Activated CD4-positive, alpha-beta T cell treated with anti-CD3 and anti-CD28 coated beads, Interleukin-2, amount 10 ng/mL, durations not matched to agents 7 days and 5 days (primary cell): Measurements from ENCODE around the gene TAF4. TPM values are rescaled to one million over a fixed set of nuclear protein-coding genes. Genes with fewer than 3 reads are reported as not detected.

Experiments used
- CTCF ChIA-PET: fragments of 350-600 bp; sonication (Branson Sonifier 250); formaldehyde crosslinking; loops from one replicate; lab custom pipeline; 2021; ENCODE audit warnings: antibody characterized with exemption; lab: Charles Lee
- POLR2A ChIA-PET: fragments of 350-600 bp; sonication (Branson Sonifier 250); formaldehyde crosslinking; loops from one replicate; lab custom pipeline; 2021; ENCODE audit warnings: antibody characterized with exemption; lab: Charles Lee
- DNase-seq: peaks from one replicate; pipeline ENCODE4 v3.0.0-alpha.2; 2020
- H3K27ac Mint-ChIP-seq: one replicate; pipeline ENCODE4 v1.8.0; 2021; ENCODE audit warnings: mild to moderate bottlenecking, moderate library complexity, mixed read lengths
- H3K27me3 Mint-ChIP-seq: one replicate; pipeline ENCODE4 v1.8.0; 2021; ENCODE audit warnings: mixed read lengths
- H3K36me3 Mint-ChIP-seq: one replicate; pipeline ENCODE4 v1.8.0; 2021; ENCODE audit warnings: low read depth, mixed read lengths
- H3K4me1 Mint-ChIP-seq: one replicate; pipeline ENCODE4 v1.8.0; 2021; ENCODE audit warnings: mixed read lengths
- H3K4me3 Mint-ChIP-seq: one replicate; pipeline ENCODE4 v1.8.0; 2021; ENCODE audit warnings: mild to moderate bottlenecking, moderate library complexity, mixed read lengths
- H3K9me3 Mint-ChIP-seq: one replicate; pipeline ENCODE4 v1.8.0; 2021; ENCODE audit warnings: mixed read lengths
- total RNA-seq, 2 experiments: library from RNA; stranded (reverse); gene quantifications; one replicate each; pipeline ENCODE4 v1.2.3, GENCODE V29; 2021

Gene TAF4
- total RNA-seq, 2 experiments from 2014 or later = 24.2 to 32.0 TPM

DNA sequence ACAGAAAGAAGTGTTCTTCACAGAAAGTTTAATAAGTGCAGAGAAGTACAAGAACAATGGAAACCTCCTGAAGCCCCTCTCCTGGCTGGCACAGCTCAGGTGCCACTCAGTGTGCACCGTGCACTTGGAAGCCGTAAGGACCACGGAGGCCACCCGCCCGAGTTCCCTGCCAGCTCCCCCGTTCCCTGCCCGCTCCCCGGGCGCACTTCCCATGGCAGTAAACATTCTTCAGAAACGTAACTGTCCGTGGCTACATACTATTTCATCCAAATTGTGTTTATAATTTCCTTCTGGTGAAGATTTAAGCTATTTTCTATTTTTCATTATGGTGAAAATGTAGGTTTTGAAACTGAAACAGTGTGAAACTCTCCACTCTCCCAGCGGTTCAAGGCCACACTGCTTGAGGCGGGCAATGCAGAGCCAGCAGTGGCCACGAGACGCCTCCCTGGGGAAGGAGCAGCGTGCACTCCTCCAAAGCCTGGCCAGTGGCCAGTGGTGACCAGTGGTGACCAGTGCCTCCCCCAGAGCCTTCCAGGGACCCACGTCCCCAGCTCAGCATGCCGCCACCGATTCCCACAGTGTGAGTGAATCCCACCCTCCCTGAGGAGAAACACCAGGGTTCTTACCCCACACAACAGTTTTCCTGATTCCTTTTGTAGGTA, 46.4 kb downstream of the TAF4 start:
- no peak overlapping the region for H3K4me3 Mint-ChIP-seq
- no peak for DNase-seq
- ChIA-PET CTCF (interaction anchor here (1.2 kb wide), 1 partner anchor 9 kb away, joined by 3 read pairs; no protein-coding TSS in a partner anchor), POLR2A (no interaction called here)
- no peaks in the 10 kb centered on the region for H3K9me3 Mint-ChIP-seq
- no peaks in the 10 kb centered on the region for H3K27me3 Mint-ChIP-seq
- H3K27ac Mint-ChIP-seq = no peak overlapping the region
- H3K36me3 Mint-ChIP-seq = no peaks in the 10 kb centered on the region
- H3K4me1 Mint-ChIP-seq = peaks cover 1% of the 10 kb centered on the region

DNA sequence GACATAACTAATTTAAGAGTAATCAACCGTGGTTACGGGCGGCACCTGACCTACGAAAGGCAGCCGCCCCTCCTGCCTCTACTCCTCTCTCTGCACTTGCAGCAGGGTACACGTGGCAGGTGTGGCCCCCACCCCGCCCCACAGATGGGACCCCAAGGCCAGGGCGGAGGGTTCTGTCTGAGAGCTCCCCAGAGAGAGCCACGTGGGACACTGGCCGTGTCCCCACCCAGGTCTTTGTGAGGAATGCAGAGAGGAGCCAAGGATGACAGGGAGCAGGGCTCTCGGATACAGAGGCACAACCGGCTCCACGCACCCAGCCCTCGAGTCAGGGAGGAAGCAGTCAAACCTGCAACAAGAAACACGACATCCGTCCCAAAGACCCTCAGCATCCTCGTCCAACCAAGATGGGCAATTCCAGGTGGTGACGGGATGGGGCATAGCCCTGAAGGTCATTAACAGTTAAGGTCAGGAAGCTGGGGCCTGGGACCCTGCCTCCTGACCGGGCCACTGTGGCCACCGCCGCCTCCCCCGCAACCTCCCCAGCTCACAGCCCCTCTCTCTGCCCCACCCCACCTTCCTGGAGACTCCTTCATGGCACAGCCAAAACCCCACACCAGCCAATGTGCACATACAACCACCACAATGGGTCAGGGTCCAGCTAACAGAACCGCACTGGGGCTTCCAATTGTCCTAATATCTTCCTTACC, 47.1 kb downstream of the TAF4 start:
- ChIA-PET CTCF (interaction anchor here (1.2 kb wide), 1 partner anchor 8 kb away, joined by 3 read pairs; no protein-coding TSS in a partner anchor), POLR2A (no interaction called here)
- Mint-ChIP-seq H3K4me3 (no peak overlapping the region), H3K4me1 (peaks cover 1% of the 10 kb centered on the region), H3K27me3 (no peaks in the 10 kb centered on the region), H3K36me3 (no peaks in the 10 kb centered on the region), H3K9me3 (no peaks in the 10 kb centered on the region), H3K27ac (no peak overlapping the region)
- DNase-seq = no peak

DNA sequence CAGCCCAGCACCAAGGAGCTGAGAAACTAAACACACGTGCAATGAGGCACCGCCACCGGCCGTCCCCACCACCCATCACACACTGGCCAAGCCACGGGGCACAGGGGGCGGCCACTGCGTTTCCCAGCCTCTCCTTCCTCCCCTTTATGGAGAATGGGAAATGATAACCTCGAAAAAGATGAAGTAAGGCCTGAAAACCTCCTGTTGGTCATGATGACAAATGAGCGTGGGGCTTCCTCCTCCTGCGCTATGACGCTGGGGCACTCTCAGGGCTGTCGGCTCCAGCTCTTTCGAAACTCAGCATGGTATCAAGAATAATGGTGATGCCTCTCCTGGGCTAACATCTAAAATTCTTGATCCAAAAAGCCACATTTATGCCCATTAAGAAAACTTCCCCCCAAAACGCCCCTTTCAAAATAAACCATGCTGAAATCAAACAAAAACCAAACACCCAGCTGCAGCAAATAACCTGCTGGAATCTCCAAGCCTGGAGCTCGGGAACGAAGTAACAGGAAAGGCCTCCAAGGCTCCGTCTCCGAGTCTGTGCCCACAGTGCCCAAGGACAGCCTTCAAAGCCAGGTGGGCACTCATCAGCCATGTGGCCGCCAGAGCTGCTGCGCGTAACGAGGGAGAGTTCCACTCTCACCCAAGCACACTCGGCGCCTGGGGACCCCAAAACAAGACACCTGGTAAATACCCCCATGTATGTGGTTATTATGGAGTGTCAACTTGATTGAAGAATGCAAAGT, 50.0 kb downstream of the TAF4 start:
- Mint-ChIP-seq H3K9me3 (no peaks in the 10 kb centered on the region), H3K27me3 (no peaks in the 10 kb centered on the region), H3K4me1 (peaks cover 8% of the 10 kb centered on the region), H3K27ac (no peak overlapping the region), H3K36me3 (peaks cover 10% of the 10 kb centered on the region), H3K4me3 (no peak overlapping the region)
- ChIA-PET CTCF (no interaction called here), POLR2A (no interaction called here)
- DNase-seq = no peak

DNA sequence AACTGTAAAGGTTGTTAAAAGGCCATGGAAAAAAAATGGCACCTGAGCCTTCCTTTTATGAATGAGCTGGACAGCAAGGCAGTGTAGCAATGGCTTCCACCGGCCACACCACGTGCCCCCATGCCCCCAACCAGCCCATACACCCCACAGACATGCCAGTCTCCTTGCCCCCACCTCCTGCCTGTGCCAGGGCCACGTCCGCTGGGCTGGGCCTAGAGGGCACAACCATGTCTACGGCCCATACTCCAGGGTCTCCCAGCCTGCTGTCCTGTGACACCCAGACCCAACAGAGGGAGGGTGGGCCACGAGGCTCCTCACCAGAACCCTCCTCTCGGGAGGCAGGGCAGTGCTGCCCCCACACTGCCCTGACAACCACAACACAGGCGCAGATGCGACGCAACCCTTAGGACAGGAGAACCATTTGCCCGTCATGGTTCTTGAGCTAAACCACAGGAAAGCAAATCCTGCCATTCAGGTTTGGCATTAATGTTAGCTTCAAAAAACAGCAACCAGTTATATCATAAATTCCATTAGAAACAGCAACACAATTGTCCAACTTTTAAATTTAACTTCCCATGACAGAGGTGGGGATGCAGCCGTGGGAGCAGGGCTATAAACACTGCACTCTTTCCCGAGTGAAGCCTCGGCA, 50.7 kb downstream of the TAF4 start:
- DNase-seq = no peak
- H3K36me3 Mint-ChIP-seq = peaks cover 10% of the 10 kb centered on the region
- H3K27me3 Mint-ChIP-seq = no peaks in the 10 kb centered on the region
- peaks cover 6% of the 10 kb centered on the region for H3K4me1 Mint-ChIP-seq
- no peaks in the 10 kb centered on the region for H3K9me3 Mint-ChIP-seq
- H3K27ac Mint-ChIP-seq = no peak overlapping the region
- no peak overlapping the region for H3K4me3 Mint-ChIP-seq
- CTCF ChIA-PET = no interaction called here
- POLR2A ChIA-PET = no interaction called here

DNA sequence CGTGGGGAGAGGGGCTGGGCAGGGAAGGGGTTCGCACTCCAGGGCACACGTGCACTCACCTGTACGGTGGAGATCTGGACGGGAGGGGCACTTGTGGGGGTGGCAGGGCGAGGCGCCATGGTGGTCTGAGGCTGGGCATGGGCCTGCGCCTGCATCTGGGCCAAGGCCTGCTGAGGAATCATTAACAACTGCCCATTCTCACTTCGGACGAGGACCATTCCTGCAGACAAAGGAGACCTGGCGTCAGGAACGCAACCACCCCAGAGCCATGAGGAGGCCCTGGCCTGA, 51.2 kb downstream of the TAF4 start:
- CTCF ChIA-PET = no interaction called here
- Mint-ChIP-seq H3K4me3 (no peak overlapping the region), H3K9me3 (no peaks in the 10 kb centered on the region), H3K4me1 (peaks cover 6% of the 10 kb centered on the region), H3K36me3 (peaks cover 10% of the 10 kb centered on the region), H3K27me3 (no peaks in the 10 kb centered on the region), H3K27ac (peak overlapping the region; percentile 25)
- POLR2A ChIA-PET = no interaction called here
- no peak for DNase-seq

DNA sequence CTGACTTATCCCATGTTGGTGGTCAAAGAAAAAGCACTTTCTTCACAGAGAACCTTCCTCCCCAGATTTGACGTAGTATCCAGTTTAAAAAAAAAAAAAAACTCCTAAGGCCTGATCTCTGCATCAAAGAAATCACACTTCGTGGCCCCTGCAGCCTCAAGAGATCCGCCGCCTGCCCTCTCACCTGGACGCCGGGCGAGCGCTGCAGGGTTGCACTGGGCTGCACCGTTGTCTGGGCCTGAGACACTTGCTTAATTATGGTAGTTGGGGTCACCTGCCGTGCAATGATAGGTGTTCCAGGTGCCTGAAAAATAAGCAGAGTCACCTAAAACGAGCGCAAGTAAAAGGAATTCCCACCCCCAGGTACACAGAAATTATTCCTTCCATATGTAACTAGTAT, 53.0 kb downstream of the TAF4 start:
- peaks cover 6% of the 10 kb centered on the region for H3K4me1 Mint-ChIP-seq
- CTCF ChIA-PET = no interaction called here
- peaks cover 11% of the 10 kb centered on the region for H3K36me3 Mint-ChIP-seq
- POLR2A ChIA-PET = no interaction called here
- no peak for DNase-seq
- H3K9me3 Mint-ChIP-seq = no peaks in the 10 kb centered on the region
- H3K27ac Mint-ChIP-seq = no peak overlapping the region
- no peak overlapping the region for H3K4me3 Mint-ChIP-seq
- H3K27me3 Mint-ChIP-seq = no peaks in the 10 kb centered on the region

DNA sequence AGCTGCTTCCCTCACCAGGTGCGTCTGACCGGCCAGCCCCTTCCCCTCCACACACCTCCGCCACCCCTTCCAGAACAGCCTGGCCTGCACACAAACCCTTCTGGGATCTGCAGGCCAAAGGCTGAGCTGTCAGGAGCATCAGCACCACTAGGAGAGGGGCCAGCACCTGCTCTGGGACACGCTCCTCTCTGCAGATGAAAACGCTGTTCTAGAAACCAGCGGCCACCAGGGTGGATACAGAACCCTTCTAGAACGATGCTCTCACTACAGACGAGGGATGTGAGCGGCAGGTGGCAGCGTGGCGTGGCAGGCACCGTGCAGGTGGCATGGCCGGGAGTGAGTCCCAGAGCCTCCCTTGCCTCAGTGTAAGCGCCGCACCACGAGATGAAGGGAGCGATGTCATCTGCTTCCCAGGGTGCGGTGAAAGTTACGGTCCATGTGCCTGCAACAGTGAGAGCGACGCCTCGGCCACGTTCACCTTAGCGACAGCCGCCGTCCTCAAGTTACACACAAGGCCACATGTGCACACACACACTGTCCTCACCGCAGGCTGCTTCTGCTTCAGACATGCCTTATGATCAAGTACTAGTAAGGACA, 53.6 kb downstream of the TAF4 start:
- no peak for DNase-seq
- no peaks in the 10 kb centered on the region for H3K9me3 Mint-ChIP-seq
- peaks cover 13% of the 10 kb centered on the region for H3K36me3 Mint-ChIP-seq
- H3K4me1 Mint-ChIP-seq = peaks cover 6% of the 10 kb centered on the region
- H3K27me3 Mint-ChIP-seq = no peaks in the 10 kb centered on the region
- no peak overlapping the region for H3K4me3 Mint-ChIP-seq
- POLR2A ChIA-PET = no interaction called here
- H3K27ac Mint-ChIP-seq = no peak overlapping the region
- CTCF ChIA-PET = interaction anchor here (1.1 to 1.8 kb wide), 4 partner anchors 14 to 177 kb away, joined by 3 to 9 read pairs (median 6); no protein-coding TSS in a partner anchor

DNA sequence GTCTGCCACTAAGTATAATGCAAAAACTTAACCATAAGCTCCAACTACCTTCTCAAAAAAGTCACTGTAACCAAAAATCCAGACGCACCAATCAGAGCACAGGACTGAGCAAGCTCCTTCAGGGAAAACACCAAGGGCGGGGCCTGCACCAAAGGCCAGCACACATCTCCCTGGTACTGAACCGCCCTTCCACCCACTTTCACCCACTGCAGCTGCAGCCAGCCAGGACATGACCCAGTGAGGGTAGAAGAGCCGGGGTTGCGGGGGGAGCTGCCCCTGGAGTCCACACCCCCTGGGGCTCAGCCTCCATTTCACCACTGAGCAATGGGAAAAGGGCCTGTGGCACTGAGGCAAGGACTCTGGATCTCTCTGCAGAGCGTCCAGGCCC, 54.3 kb downstream of the TAF4 start:
- H3K4me1 Mint-ChIP-seq = peaks cover 6% of the 10 kb centered on the region
- peaks cover 13% of the 10 kb centered on the region for H3K36me3 Mint-ChIP-seq
- no peak overlapping the region for H3K4me3 Mint-ChIP-seq
- POLR2A ChIA-PET = no interaction called here
- no peaks in the 10 kb centered on the region for H3K9me3 Mint-ChIP-seq
- CTCF ChIA-PET = interaction anchor here (0.6 to 1.8 kb wide), 7 partner anchors 12 to 229 kb away, joined by 3 to 9 read pairs (median 4); no protein-coding TSS in a partner anchor
- H3K27me3 Mint-ChIP-seq = no peaks in the 10 kb centered on the region
- DNase-seq = no peak
- H3K27ac Mint-ChIP-seq = peak overlapping the region; percentile 55

DNA sequence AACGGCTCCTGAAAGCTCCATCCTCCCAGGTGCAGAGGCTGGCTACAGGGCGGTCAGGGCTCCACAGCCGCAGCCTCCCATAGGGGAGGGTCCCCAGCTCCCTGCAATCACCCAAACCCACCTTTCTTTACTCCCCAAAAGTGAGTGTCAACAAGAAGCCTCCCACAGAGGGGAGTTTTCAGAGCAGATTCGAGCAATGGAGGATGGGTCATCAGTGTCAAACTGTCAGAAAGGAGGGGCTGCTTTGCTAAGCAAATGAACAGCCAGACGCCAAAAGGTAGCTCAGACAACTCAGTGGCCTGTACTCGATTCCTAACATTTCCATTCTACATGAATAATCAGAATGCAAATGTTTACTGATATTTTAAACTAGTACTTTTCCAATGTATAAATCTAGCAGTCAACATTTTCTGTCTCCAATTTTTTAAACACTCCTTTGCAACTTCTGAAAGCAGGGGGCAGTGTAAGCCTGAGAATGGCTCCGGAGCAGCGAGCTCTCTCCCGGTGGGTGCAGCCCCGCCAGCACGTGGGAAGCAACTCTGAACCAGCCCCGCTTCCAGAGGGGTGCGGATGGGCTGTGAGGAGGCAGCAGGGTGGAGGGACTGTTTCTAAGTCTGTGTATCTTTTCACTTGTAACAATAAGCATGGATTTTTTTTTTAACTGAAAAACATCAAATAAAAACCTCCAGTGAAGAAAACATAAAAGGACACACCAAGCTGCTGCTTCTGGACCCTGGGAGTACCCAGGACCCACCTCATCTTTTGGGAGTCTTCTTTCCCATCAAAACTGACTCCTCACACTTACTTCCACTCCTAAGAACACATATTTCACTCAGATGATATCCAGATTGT, 54.9 kb downstream of the TAF4 start:
- H3K4me1 Mint-ChIP-seq = peaks cover 6% of the 10 kb centered on the region
- H3K36me3 Mint-ChIP-seq = peaks cover 13% of the 10 kb centered on the region
- CTCF ChIA-PET = interaction anchor here (0.6 to 1.8 kb wide), 9 partner anchors 8 to 230 kb away, joined by 3 to 9 read pairs (median 3); no protein-coding TSS in a partner anchor
- POLR2A ChIA-PET = no interaction called here
- H3K4me3 Mint-ChIP-seq = no peak overlapping the region
- no peaks in the 10 kb centered on the region for H3K9me3 Mint-ChIP-seq
- peak overlapping the region; percentile 55 for H3K27ac Mint-ChIP-seq
- H3K27me3 Mint-ChIP-seq = no peaks in the 10 kb centered on the region
- DNase-seq = peak; percentile 66

DNA sequence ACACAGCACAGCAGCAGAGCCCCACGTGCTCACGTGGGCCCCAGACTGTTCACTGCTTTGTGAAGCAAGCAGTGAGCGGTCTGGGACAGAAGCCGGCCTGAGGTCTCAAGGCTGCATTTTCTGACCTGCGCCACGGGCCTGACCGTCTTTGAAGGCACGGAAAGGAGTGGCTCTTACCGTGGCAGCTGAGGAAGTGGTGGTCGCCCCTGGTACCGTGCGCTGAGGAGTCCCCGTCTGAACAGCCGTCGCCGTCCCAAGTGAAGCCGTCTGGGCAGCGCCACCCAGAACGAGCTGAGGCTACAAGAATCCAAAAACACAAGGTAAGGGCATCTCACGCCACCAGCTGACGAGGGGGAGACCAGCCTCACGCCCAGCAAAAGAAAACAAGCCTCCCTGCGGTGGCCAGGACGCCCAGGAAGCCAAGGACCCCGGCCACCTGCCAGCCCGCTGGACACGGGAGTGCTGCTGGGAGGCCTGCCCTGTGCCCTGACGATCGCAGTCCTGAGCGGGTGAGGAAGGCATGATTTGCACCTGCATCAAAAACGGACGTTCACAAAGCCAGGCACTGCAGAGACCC, 55.7 kb downstream of the TAF4 start:
- Mint-ChIP-seq H3K27ac (no peak overlapping the region), H3K9me3 (no peaks in the 10 kb centered on the region), H3K36me3 (peaks cover 15% of the 10 kb centered on the region), H3K4me1 (peaks cover 6% of the 10 kb centered on the region), H3K4me3 (no peak overlapping the region), H3K27me3 (no peaks in the 10 kb centered on the region)
- DNase-seq = no peak
- POLR2A ChIA-PET = no interaction called here
- CTCF ChIA-PET = interaction anchor here (1.0 to 1.8 kb wide), 5 partner anchors 9 to 231 kb away, joined by 3 to 9 read pairs (median 5); no protein-coding TSS in a partner anchor

DNA sequence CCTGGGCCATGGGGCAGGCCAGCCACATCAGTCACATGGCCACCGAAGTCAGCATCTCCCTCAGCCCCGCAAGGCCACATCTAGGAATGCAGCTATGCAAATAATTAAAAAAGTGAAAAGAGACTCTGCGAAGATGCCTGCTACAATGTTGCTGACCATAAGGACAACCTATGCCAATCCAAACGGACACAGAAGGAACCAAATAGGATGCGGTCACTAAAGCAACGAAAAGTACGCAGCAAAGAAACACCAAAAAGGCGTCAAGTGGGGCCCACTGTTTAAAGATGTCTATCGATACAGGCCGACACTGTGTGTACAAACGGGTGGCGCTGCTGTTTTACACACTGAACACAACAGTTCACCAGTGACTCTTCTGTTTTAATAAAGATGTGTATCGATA, 56.4 kb downstream of the TAF4 start:
- H3K27me3 Mint-ChIP-seq = no peaks in the 10 kb centered on the region
- no peak overlapping the region for H3K27ac Mint-ChIP-seq
- peaks cover 6% of the 10 kb centered on the region for H3K4me1 Mint-ChIP-seq

More for the DNA sequence above, 56.4 kb downstream of the TAF4 start:
- peaks cover 15% of the 10 kb centered on the region for H3K36me3 Mint-ChIP-seq
- no peak for DNase-seq
- ChIA-PET POLR2A (no interaction called here), CTCF (no interaction called here)
- no peaks in the 10 kb centered on the region for H3K9me3 Mint-ChIP-seq
- no peak overlapping the region for H3K4me3 Mint-ChIP-seq
